IPS-15b (cell line): ENCODE measurements around the gene PRKCD.

Experiments
- H3K27me3 ChIP-seq: one replicate; pipeline ENCODE4 v1.6.1; 2013; ENCODE audit warnings: low read length; ENCODE audit not compliant: control insufficient read depth, insufficient read depth
- H3K36me3 ChIP-seq: one replicate; pipeline ENCODE4 v1.6.1; 2013; ENCODE audit warnings: low read length; ENCODE audit not compliant: control insufficient read depth, insufficient read depth
- H3K4me1 ChIP-seq: one replicate; pipeline ENCODE4 v1.6.1; 2013; ENCODE audit warnings: mild to moderate bottlenecking, low read length; ENCODE audit not compliant: control insufficient read depth, insufficient read depth
- H3K4me3 ChIP-seq: one replicate; pipeline ENCODE4 v1.5.1; 2013; ENCODE audit warnings: low read depth, low read length
- H3K9ac ChIP-seq: one replicate; pipeline ENCODE4 v1.6.1; 2013; ENCODE audit warnings: low read depth, mild to moderate bottlenecking, low read length
- H3K9me3 ChIP-seq: one replicate; pipeline ENCODE4 v1.6.1; 2013; ENCODE audit warnings: mild to moderate bottlenecking, low read length; ENCODE audit not compliant: control insufficient read depth, insufficient read depth

PRKCD gene

DNA sequence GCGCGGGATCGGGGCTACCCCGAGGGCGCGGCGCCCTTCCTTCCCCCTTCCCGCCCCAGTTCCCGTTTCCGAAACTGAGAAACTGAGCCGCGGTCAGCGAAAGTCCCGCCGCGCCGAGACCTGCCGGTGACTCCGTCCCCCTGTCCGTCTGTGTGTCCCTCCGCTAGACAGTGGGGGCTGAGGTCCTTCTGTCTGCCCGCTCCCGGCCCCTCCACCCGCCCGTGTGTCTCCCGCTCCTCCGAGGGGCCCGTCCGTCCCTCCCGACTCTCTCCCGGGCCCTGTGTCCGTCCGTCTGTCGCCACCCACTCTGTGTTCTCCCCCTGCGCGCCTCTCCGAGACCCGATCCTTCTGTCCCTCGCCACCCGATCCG lies 426 bp downstream of the PRKCD start:
- H3K27me3 ChIP-seq: peaks cover 19% of the 10 kb centered on the region
- peak overlapping the region; percentile 65 for H3K9ac ChIP-seq
- H3K9me3 ChIP-seq: no peaks in the 10 kb centered on the region
- H3K36me3 ChIP-seq: peaks cover 2% of the 10 kb centered on the region
- H3K4me3 ChIP-seq: peak overlapping the region; percentile 72
- peaks cover 23% of the 10 kb centered on the region for H3K4me1 ChIP-seq

DNA sequence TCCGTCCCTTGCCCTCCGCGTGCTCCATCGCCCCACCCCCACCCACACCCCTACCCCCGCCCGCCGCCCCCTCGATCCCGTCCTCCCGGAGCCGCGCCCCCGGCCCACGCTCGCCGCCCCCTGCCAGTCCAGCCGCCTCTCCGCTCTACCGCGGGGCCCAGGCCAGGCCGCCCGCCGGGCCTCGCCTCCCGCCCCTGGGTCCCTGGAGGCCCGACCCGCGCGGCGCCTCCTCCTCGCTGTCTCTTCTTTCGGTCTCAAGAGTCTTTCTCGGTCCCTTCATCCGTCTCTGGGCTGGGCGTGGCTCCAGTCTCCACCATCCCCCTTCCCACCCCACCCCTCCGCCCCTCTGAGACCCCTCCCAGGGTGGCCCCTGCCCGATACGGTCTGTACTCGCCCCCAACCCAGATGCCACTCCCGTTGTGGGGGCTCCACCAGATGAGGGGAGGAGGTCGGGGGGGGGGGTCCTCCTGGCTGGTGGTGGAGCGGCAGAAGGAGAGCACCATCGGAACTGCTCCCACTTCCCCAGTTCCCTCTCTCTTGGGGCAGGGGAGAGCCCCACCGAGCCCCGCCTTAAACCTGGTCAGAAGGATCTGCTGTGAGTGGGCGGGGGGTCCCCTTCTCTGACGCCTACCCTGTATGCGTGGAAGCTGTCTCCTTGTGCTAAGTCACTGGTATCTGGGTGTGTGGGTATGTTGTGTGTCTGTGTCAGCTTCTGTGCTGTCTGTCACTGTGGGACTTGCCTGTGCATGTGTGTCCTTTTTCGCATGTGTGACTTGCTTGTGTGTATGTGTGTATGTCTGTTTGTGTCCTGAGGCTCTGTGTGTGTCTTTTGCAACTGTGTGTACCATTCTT lies 1.0 kb downstream of the PRKCD start:
- Histone ChIP-seq H3K27me3 (peaks cover 19% of the 10 kb centered on the region), H3K9me3 (no peaks in the 10 kb centered on the region), H3K9ac (no peak overlapping the region), H3K36me3 (peaks cover 5% of the 10 kb centered on the region), H3K4me3 (peak overlapping the region; percentile 72), H3K4me1 (peaks cover 23% of the 10 kb centered on the region)

DNA sequence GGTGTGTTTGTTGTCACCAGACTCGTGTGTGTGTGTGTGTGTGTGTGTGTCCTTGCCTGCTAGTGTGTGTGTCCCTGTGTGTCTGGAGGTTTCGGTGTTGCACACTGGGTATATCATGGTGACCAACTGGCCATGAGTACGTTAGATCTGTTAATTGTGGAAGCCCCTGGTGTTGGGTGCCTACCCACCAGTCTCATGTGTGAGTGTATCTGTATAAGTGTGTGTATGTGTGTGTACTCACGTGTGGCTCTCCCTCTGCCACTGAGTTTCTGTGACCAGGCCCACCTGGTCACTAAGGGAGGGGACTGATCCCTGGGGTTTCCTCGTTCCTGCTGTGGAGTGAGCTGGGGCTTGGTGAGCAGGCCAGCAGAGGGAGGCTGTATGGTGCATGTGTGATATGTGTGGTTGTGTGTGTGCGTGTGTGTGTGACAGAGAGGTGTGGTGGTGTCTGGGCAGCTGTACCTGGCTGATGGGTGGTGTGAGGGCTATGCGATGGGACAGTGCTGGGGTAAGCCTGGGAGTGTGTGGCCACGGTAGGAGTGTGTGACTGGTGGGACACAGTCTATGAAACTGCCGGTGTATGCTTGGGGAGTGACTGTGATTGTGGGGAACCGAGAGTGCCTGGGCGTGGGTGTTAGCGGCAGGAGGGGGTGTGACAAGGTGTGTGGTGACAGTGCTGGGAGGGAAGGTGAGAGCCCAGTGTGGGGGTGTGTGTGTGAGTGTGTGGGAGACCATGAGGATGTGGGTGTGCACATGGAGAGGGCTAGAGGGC lies 1.8 kb downstream of the PRKCD start:
- Histone ChIP-seq H3K27me3 (peaks cover 12% of the 10 kb centered on the region), H3K9ac (no peak overlapping the region), H3K4me3 (peak overlapping the region; percentile 61), H3K36me3 (peaks cover 5% of the 10 kb centered on the region), H3K4me1 (peaks cover 20% of the 10 kb centered on the region), H3K9me3 (no peaks in the 10 kb centered on the region)

DNA sequence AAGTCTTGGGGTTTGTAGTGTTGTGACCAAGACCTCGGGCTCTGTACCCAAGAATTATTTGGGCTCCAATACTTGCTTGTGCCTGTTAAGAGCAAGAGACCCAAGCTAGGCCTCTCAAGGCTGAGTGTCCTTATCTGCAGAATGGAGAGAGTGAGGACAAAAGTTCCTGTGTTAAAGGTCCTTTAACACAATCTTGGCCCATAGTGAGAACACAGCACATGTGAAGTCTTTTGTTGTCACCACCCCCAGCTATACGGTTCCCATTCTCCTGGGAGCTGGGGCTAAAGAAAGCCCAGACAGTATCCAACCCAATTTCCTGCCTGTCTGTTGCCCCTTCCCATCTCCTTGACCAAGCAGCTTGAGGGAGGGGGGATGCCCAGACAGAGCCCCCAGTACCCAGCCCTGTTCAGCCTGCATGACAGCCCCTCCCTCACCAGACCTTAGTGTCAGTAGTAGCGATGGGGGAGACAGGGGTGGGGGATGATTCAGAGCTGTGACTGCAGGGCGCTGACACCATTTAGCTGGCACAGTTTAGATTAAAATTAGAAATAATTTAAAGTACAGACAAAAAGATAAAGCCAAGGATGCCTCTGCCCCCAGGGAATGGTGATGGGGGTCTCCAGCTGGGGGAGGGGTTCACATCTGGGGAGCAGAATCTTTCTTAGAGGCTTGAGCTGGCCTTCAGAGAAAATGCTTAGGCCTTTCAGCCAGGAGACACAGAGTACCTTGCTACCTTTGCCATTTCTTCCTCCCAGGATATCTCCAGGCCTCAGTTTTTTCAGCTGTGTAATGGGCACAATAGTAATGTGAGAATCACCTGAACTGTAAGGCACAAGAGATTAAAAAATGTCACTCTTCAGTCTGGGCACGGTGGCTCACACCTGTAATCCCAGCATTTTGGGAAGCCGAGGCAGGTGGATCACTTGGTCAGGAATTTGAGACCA lies 2.7 kb downstream of the PRKCD start:
- peaks cover 11% of the 10 kb centered on the region for H3K27me3 ChIP-seq
- H3K4me1 ChIP-seq: peaks cover 25% of the 10 kb centered on the region
- H3K9ac ChIP-seq: no peak overlapping the region
- H3K4me3 ChIP-seq: no peak overlapping the region
- H3K9me3 ChIP-seq: no peaks in the 10 kb centered on the region
- H3K36me3 ChIP-seq: peaks cover 5% of the 10 kb centered on the region

DNA sequence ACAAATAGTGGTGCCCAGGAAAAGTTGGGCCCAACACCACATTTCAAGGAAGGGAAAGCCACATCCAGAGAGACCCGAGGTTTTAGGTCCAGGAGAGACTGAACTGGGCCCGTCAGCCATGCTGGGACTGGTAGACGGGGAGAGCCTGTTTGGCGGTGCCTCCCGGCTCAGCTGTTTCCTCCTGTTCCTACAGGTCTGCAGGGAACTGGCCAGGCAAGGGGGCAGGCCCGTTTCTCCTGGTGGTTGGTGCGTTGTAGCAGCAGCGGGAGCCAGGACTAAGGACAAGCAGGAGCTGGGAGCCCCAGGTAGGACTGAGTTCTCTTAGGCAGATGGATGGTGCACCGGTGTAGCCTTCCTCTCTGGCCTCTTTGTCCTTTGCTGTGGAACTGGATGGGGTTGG lies 3.9 kb downstream of the PRKCD start:
- Histone ChIP-seq H3K9ac (no peak overlapping the region), H3K36me3 (peaks cover 5% of the 10 kb centered on the region), H3K4me3 (no peak overlapping the region), H3K27me3 (peaks cover 6% of the 10 kb centered on the region), H3K9me3 (no peaks in the 10 kb centered on the region), H3K4me1 (peaks cover 14% of the 10 kb centered on the region)

DNA sequence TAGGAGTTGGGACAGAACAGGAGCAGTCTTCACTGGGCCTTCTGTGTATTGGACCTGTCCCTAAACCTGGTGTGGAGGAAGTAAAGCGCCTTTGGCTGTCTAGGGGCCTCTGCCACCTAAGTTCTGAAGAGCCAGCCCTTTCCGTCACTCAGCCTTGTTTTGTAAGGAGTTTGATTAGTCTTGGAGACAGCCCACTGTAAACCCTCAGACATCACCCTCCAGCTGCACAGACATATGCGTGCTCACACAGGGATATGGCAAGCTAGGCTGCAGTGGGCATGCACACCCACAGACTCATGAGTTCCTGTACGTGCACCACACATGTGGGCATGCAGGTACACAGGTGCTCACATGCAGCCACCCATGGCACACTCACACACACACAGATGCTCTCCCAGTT lies 5.2 kb downstream of the PRKCD start:
- peaks cover 9% of the 10 kb centered on the region for H3K4me1 ChIP-seq
- H3K27me3 ChIP-seq: no peaks in the 10 kb centered on the region
- no peak overlapping the region for H3K4me3 ChIP-seq
- peaks cover 5% of the 10 kb centered on the region for H3K36me3 ChIP-seq
- H3K9me3 ChIP-seq: no peaks in the 10 kb centered on the region
- no peak overlapping the region for H3K9ac ChIP-seq

DNA sequence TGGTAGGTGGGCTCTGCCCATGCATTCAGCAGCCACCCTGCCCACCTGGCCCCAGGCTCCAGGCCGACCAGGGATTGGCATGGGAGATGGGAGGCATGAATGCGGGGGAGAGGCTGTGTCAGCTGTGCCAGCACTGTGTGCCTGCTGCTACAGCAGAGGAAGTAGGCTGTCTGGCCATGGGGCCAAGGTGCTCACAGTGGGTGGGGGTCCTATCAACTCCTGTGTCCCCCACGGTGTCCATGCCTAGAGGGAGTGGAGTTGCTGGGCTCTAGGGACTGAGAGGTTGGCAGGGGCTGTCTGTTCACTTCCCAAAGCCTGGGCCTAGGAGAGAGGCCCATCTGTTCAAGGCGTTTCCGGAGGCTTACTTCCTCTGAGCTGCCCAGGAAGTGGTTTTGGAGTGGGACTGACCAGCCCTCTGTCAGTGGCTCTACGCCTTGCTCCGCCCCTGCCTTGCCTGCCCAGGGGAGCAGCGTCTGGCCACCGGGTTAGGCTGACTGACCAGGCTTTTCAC lies 5.8 kb downstream of the PRKCD start:
- no peak overlapping the region for H3K4me3 ChIP-seq
- peaks cover 9% of the 10 kb centered on the region for H3K4me1 ChIP-seq
- H3K9me3 ChIP-seq: no peaks in the 10 kb centered on the region
- H3K36me3 ChIP-seq: peaks cover 5% of the 10 kb centered on the region
- no peaks in the 10 kb centered on the region for H3K27me3 ChIP-seq
- no peak overlapping the region for H3K9ac ChIP-seq

DNA sequence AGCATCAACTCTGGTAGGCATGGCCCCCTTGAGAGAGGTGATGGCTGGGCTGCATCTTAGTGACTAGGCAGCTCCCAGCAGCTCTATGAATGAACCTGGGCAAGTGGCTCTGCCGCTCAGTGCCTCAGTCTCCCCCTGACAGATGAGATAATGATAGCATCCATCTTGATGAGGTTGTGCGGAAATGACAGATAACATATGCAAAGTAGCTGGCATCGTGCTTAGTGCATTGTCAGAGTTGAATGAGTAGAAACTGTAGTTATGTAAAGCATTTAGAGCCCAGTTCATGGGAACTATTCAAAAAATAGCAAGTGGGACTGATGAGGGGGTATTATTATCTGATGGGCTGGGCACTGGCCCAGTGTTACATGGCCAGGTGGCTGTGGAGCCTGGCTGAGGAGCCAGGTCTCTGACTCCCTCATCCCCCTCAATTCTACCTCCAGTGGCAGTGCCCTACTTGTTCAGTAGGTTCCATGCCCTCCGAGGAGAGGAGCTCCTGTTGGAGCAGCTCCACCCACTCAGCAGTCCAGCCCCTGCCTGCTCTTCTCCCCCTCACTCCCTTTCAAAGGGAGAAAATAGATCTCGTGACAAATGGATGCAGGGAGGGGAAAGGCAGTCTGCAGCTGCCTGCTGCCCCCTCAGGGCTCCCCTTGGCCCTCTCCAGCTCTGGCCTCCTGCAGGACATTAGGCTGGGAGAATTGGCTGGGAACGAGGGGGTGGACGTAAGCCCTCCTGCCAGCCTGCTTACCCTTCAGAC lies 6.6 kb downstream of the PRKCD start:
- H3K9me3 ChIP-seq: no peaks in the 10 kb centered on the region
- H3K27me3 ChIP-seq: no peaks in the 10 kb centered on the region
- no peak overlapping the region for H3K9ac ChIP-seq
- no peak overlapping the region for H3K4me3 ChIP-seq
- peaks cover 9% of the 10 kb centered on the region for H3K4me1 ChIP-seq
- H3K36me3 ChIP-seq: peaks cover 5% of the 10 kb centered on the region

DNA sequence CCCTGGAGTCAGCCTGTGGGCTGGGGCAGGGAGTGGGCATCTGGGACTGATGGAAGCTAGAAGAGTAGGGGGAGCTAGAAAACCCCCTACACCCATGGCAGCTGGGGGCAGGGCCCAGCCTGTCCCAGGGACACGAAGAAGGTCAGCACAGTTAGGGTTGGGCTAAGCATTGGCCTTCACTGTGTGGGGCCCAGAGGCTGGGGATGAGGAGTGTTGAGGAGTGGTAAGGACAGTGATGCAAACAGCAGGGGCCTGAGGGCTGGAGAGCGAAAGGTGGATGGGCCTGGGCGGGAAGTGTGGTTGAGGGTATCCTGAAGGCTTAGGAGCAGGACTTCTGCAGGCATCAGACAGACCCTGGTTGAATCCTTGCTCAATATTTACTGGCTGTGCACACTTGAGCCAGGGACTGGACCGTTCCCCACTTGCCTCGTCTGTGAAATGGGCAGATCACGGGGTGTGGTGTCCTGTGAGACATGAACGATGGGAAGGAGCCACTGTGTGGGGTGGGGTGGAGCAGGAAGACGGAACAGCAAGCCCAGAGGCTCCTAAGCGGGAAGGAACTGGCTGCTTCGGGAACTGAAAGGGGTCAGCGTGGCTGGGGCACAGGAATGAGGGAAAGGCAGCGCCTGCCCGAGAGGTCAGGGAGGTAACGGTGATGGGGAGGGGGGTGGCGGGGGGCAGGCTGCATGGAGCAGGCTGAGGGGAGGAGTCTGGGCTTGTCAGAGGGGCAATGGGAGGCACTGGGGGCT lies 7.3 kb downstream of the PRKCD start:
- peaks cover 8% of the 10 kb centered on the region for H3K4me1 ChIP-seq
- no peak overlapping the region for H3K9ac ChIP-seq
- no peaks in the 10 kb centered on the region for H3K27me3 ChIP-seq

DNA sequence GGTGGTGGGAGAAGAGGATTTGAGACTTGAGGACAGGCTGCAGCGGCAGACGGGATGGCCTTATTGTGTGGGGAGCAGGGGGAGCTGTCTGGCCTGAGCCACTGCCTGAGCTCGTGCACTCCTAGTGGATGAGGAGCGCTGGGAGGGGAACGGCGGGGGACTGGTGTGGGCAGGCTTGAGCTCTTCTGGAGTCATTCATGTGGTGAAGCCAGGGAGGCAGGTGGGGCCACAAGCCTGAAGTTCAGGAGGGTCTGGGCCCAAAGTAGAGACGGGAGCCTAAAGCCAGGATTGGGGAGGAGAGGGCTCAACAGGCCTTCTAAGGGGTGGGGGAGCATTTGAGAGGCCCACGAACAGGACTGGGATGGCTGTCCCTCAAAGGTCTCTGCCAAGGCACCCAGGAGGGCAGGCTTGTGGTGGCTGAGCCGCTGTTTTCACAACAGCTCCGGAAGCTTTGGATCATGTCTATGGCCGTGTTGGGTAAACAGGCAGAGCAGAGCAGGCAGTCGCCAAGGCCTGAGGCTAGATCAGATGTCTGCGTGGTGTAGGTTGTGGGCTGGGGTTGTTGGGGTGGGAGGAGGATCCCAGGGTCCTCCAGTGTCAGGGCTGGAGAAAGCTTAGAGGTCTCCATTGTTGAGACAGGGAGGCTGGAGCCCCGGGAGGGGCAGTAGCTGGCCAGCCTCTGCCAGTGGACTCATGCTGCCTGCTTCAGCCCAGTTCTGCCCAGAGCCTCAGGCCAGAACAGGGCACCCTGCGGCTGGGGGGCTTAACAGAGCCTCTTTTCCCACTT lies 8.2 kb downstream of the PRKCD start:
- Histone ChIP-seq H3K4me1 (peaks cover 5% of the 10 kb centered on the region), H3K9me3 (no peaks in the 10 kb centered on the region), H3K9ac (no peak overlapping the region), H3K4me3 (no peak overlapping the region), H3K27me3 (no peaks in the 10 kb centered on the region), H3K36me3 (peaks cover 5% of the 10 kb centered on the region)

More for the DNA sequence above, 7.3 kb downstream of the PRKCD start:
- Histone ChIP-seq H3K9me3 (no peaks in the 10 kb centered on the region), H3K36me3 (peaks cover 5% of the 10 kb centered on the region), H3K4me3 (no peak overlapping the region)
